Fibroblast of mammary gland (primary cell): Measurements from ENCODE around the gene HMX1.

Experiments
- DNase-seq: peaks from one replicate; pipeline ENCODE4 v3.0.0-alpha.2; 2010; ENCODE audit warnings: low read depth
- H3K4me3 ChIP-seq: 2 replicates; pipeline ENCODE4 v1.5.1; 2011; ENCODE audit warnings: low read depth, mild to moderate bottlenecking, low read length, moderate library complexity; ENCODE audit not compliant: control insufficient read depth
- CTCF ChIP-seq: conservative IDR thresholded peaks from 2 replicates; pipeline ENCODE4 v1.5.1; 2011; ENCODE audit warnings: low read depth, low read length, inconsistent platforms; ENCODE audit not compliant: control insufficient read depth, insufficient read depth

The HMX1 gene

DNA sequence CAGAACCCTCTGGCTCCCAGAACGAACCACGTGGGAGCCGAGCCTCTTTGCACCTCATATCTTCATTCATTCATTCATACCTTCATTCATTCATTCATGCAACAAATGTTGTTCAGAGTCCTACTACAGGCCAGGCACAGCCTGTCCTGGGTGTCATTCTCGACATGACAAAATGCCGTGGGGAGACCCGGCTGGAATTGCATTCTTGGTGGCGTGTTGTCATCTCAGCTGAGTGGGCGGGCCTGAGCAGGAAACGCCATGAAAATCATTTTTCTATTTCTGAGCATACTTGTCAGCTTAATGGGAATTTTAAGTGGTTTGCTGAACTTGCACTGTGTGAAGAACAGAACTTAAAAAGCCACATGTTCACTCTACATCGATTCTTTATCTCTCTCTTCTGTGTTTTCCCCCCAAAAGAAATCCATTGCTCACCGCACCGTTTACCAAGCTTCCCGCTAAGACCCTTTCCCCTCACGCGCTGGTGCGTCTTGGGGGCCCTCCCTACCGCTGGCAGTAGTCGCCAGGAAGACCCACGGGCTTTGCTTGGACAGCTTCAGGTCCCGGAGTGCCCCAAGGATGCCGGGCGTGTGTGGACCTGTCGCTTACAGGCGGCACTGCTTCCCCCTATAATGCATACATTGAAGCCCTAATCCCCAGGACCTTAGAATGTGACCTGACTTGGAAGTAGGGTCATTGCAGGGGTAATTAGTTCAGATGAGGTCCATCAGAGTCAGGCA lies 41.6 kb upstream of the HMX1 start:
- no peak for TF ChIP-seq CTCF
- no peak overlapping the region for H3K4me3 ChIP-seq
- DNase-seq, result no peak

GRCh38 chr4:8912506-8912905 lies 40.9 kb upstream of the HMX1 start:
- TF ChIP-seq CTCF, result no peak
- no peak for DNase-seq
- no peak overlapping the region for H3K4me3 ChIP-seq

GRCh38 chr4:8912089-8912455 lies 40.4 kb upstream of the HMX1 start:
- no peak for TF ChIP-seq CTCF
- DNase-seq, result no peak
- no peak overlapping the region for H3K4me3 ChIP-seq

DNA sequence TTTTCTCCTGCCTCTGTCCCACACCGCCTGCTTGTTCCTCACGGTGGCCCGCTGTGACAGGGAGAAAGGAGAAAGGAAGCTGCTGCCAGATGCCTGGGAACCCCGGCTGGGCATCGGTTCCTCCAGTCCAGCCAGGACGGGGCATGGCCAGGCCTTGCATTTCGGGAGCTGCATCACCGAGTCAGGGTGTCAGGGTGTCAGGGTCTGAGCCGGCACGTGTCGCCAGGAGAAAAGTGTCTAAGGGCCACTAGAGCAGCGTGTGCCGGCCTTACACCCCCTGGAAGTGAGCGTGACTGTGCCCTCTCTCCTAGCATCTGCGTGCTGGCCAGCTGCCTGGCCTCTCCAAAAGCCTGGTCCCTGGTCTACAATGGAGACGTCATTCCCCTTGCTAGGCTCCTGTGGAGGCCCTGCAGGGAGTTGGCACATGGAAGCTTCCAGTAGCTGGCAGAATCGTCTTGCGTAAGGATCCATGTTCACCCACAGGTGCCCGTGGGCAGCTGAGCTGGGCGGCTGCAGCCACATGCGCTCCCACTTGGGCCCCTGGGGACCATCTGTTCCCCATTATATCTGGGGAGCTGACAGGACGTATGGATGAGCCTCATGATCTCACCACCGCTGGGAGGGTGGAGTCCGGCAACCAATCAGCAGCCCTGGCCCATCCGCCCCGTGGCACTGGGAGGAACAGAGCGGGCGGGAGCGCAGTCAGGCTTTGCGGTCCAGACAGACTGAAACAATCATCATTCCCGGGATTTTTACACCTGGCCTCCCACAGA lies 39.9 kb upstream of the HMX1 start:
- peak; percentile 9 for DNase-seq
- H3K4me3 ChIP-seq, result no peak overlapping the region
- TF ChIP-seq CTCF, result no peak

- no peak overlapping the region for H3K4me3 ChIP-seq
- TF ChIP-seq CTCF, result no peak
- DNase-seq, result no peak
Measured at GRCh38 chr4:8910822-8911315, 39.2 kb upstream of the HMX1 start.

DNA sequence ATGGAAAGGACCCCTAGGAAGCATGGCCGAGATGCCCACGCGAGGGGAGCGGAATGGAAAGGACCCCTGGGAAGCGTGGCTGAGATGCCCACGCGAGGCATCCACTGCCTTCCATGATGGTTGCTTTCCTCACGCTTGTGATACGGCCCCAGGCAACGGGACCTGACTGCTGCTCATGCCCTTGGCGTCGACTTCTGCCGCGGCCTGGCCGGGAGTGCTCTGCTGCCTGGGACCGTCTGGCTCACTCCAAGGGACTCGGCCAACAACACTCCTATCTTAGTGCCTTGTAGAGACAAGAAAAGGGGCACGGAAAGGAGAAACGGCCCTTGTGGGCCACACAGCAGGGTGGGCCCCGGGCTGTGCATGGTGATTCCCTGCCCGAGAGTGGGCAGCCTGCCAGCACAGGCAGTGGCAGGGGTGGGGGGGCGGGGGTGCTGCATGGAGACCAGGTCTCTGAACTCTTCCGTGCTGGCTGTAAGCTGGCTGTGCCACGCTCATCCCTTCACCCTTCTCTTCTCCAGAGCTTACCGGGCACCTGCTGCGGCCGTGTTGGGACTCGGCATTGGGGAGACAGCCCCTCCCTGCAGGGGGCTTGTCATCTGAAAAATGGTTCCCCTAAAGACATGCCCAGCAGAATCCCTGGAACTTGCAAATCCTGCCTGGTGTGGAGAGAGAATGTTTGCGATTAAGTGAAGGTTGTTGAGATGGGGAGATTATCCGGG lies 38.6 kb upstream of the HMX1 start:
- H3K4me3 ChIP-seq, result no peak overlapping the region
- no peak for TF ChIP-seq CTCF
- DNase-seq, result no peak
